ENCODE data around the gene NOP14.

The NOP14 gene

GRCh38 chr4:2982012-2982411 lies 18.8 kb upstream of the NOP14 start:
- no peak overlapping the region for H3K27ac Mint-ChIP-seq
- H3K27me3 Mint-ChIP-seq (ENCODE audit: low read depth): no peaks in the 10 kb centered on the region
- H3K4me3 Mint-ChIP-seq: no peak overlapping the region

GRCh38 chr4:2981256-2981819 lies 18.1 kb upstream of the NOP14 start:
- Mint-ChIP-seq H3K36me3 (ENCODE audit: low read depth) (peaks cover 4% of the 10 kb centered on the region), H3K9me3 (no peaks in the 10 kb centered on the region), H3K27ac (no peak overlapping the region), H3K27me3 (ENCODE audit: low read depth) (no peaks in the 10 kb centered on the region), H3K4me3 (no peak overlapping the region), H3K4me1 (no peaks in the 10 kb centered on the region)
- TF ChIP-seq CTCF (IDR thresholded peaks at IDR 0.05; ENCODE audit: unreplicated experiment in 3 of 3): no peak

More at GRCh38 chr4:2982012-2982411, 18.8 kb upstream of the NOP14 start:
- peaks cover 4% of the 10 kb centered on the region for H3K36me3 Mint-ChIP-seq (ENCODE audit: low read depth)
- H3K4me1 Mint-ChIP-seq: no peaks in the 10 kb centered on the region
- no peak for TF ChIP-seq CTCF (IDR thresholded peaks at IDR 0.05; ENCODE audit: unreplicated experiment in 3 of 3)
- H3K9me3 Mint-ChIP-seq: no peaks in the 10 kb centered on the region

GRCh38 chr4:2977211-2978088 lies 14.2 kb upstream of the NOP14 start:
- no peaks in the 10 kb centered on the region for H3K27me3 Mint-ChIP-seq (ENCODE audit: low read depth)
- H3K9me3 Mint-ChIP-seq: no peaks in the 10 kb centered on the region
- H3K4me3 Mint-ChIP-seq: no peak overlapping the region
- TF ChIP-seq CTCF (IDR thresholded peaks at IDR 0.05; ENCODE audit: unreplicated experiment in 3 of 3): no peak
- peaks cover 4% of the 10 kb centered on the region for H3K36me3 Mint-ChIP-seq (ENCODE audit: low read depth)
- no peaks in the 10 kb centered on the region for H3K4me1 Mint-ChIP-seq
- no peak overlapping the region for H3K27ac Mint-ChIP-seq

- H3K9me3 Mint-ChIP-seq: no peaks in the 10 kb centered on the region
- H3K4me1 Mint-ChIP-seq: peaks cover 6% of the 10 kb centered on the region
- TF ChIP-seq CTCF (IDR thresholded peaks at IDR 0.05; ENCODE audit: unreplicated experiment in 3 of 3): no peak
- H3K4me3 Mint-ChIP-seq: no peak overlapping the region
- H3K36me3 Mint-ChIP-seq (ENCODE audit: low read depth): no peaks in the 10 kb centered on the region
- H3K27ac Mint-ChIP-seq: no peak overlapping the region
- H3K27me3 Mint-ChIP-seq (ENCODE audit: low read depth): no peaks in the 10 kb centered on the region
Observed at GRCh38 chr4:2971275-2971674, 8.1 kb upstream of the NOP14 start.

GRCh38 chr4:2968381-2968780 lies 5.2 kb upstream of the NOP14 start:
- peaks cover 21% of the 10 kb centered on the region for H3K4me1 Mint-ChIP-seq
- H3K27me3 Mint-ChIP-seq (ENCODE audit: low read depth): no peaks in the 10 kb centered on the region
- H3K27ac Mint-ChIP-seq: no peak overlapping the region
- no peaks in the 10 kb centered on the region for H3K36me3 Mint-ChIP-seq (ENCODE audit: low read depth)
- no peaks in the 10 kb centered on the region for H3K9me3 Mint-ChIP-seq
- H3K4me3 Mint-ChIP-seq: peak overlapping the region in 1 of 3 experiments; percentile 26
- no peak for TF ChIP-seq CTCF (IDR thresholded peaks at IDR 0.05; ENCODE audit: unreplicated experiment in 3 of 3)

Measured in nephron (organoid).